Tibial artery (tissue), 4 donors: ENCODE measurements around the gene PLA2R1.

Experiments used
- DNase-seq, 2 donors: peaks; one replicate each; pipeline ENCODE4 v3.0.0-alpha.2; 2019
- H3K27ac ChIP-seq, 2 donors: fragments of 200-600 bp; sonication (generic) in 1 of 2; 1 replicate in 1 of 2; 2 replicates in 1 of 2; pipeline ENCODE4 v1.5.1; 2018 to 2019; ENCODE audit warnings: mild to moderate bottlenecking in 1 of 2
- H3K27me3 ChIP-seq, 2 donors: fragments of 200-600 bp; sonication (generic) in 1 of 2; one replicate each; pipeline versions ENCODE4 v1.5.1 to v1.6.0; 2016 to 2019
- H3K36me3 ChIP-seq, 3 donors: fragments of 200-600 bp; sonication (generic) in 2 of 3; one replicate each; pipeline ENCODE4 v1.5.1; 2016 to 2019; ENCODE audit warnings: mild to moderate bottlenecking in 2 of 3
- H3K4me1 ChIP-seq, 4 donors: fragments of 200-600 bp; sonication (generic) in 2 of 4; 1 replicate in 3 of 4; 2 replicates in 1 of 4; pipeline ENCODE4 v1.5.1; 2016 to 2019
- H3K4me3 ChIP-seq, 2 donors: fragments of 200-600 bp; sonication (generic) in 1 of 2; 1 replicate in 1 of 2; 2 replicates in 1 of 2; pipeline ENCODE4 v1.5.1; 2018 to 2019; ENCODE audit warnings: mild to moderate bottlenecking in 2 of 2
- H3K9me3 ChIP-seq, 3 donors: fragments of 200-600 bp; sonication (generic) in 1 of 3; one replicate each; pipeline ENCODE4 v1.5.1; 2016 to 2019
- intact Hi-C: fragments of 100-400 bp; cut with DNase I; formaldehyde crosslinking; loops from one replicate; pipeline ENCODE4 v1.15.0; 2023; ENCODE audit warnings: low total_unique reads
- TF ChIP-seq, protein P1 (sequence below), 2 experiments: fragments of 200-600 bp in 1 of 2; fragments of 450-650 bp in 1 of 2; IDR thresholded peaks; one replicate each; pipeline ENCODE4 v1.5.1; 2017 to 2019; ENCODE audit warnings: antibody characterized with exemption in 2 of 2, mild to moderate bottlenecking in 1 of 2, moderate library complexity in 1 of 2

The PLA2R1 gene

DNA sequence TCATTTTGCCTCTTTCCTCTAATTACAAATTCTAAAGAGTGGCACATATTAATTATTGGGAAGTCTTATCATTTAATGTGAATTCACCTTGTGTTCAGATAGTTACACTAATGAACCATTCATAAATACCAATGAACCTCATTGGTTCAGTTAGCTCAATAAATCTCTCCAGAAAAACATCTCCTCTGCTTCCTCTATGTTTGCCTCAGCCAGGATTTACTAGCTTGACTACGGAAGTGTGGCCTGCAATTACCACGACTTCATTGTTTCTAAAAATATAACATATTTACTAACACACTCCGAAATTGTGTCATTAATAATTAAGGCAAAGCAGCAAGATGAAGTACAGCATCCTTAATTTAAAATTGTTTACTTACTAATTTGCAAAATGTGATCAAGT lies 103.3 kb downstream of the PLA2R1 start:
- peaks cover 0 to 13% (median 6%) of the 10 kb centered on the region in 4 donors for H3K4me1 ChIP-seq
- TF ChIP-seq, protein P1, sequence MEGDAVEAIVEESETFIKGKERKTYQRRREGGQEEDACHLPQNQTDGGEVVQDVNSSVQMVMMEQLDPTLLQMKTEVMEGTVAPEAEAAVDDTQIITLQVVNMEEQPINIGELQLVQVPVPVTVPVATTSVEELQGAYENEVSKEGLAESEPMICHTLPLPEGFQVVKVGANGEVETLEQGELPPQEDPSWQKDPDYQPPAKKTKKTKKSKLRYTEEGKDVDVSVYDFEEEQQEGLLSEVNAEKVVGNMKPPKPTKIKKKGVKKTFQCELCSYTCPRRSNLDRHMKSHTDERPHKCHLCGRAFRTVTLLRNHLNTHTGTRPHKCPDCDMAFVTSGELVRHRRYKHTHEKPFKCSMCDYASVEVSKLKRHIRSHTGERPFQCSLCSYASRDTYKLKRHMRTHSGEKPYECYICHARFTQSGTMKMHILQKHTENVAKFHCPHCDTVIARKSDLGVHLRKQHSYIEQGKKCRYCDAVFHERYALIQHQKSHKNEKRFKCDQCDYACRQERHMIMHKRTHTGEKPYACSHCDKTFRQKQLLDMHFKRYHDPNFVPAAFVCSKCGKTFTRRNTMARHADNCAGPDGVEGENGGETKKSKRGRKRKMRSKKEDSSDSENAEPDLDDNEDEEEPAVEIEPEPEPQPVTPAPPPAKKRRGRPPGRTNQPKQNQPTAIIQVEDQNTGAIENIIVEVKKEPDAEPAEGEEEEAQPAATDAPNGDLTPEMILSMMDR (IDR thresholded peaks at IDR 0.05): no peak
- H3K27me3 ChIP-seq: no peaks in the 10 kb centered on the region
- H3K4me3 ChIP-seq: no peak overlapping the region
- peaks cover 15 to 45% (median 34%) of the 10 kb centered on the region in 3 donors for H3K36me3 ChIP-seq
- intact Hi-C loops: no loop called here
- no peak overlapping the region for H3K27ac ChIP-seq
- DNase-seq: no peak
- H3K9me3 ChIP-seq: no peaks in the 10 kb centered on the region

DNA sequence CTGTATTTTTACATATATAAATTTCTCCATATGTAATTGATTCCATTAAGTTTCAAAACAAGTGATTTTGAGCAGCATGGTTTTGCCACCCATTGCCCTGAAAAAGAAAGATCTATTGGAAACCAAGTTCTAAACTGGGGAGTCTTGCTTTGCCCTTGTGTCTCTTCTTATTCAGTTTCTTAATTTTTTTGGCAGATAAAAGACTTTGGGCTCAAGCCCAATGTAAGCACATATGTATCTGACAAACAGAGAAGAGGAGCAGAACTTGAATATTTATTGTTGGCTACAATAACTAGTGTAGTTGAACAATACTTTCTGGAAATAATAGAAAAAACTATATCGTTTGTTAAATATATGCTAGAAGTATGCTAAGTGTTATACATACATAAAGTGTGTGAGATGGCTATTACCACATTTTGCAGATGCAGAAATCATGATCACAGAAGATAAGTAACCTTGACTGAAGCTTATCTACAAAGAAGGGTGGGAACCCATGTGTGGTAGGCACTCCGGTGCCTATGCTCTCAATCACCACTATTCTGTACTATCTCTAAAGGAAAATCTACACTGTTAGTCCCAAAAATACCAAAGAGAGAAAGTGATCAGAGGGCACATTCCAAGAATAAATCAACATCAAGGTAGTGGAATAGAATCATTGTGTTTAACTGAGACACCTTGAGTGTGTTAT lies 109.1 kb downstream of the PLA2R1 start:
- intact Hi-C loops: no loop called here
- Histone ChIP-seq H3K27me3 (no peaks in the 10 kb centered on the region), H3K36me3 (peaks cover 27 to 70% (median 42%) of the 10 kb centered on the region in 3 donors), H3K9me3 (no peaks in the 10 kb centered on the region), H3K4me3 (no peak overlapping the region), H3K4me1 (peaks cover 0 to 1% (median 0%) of the 10 kb centered on the region in 4 donors), H3K27ac (no peak overlapping the region)
- TF ChIP-seq, protein P1 (IDR thresholded peaks at IDR 0.05): no peak
- DNase-seq: no peak

DNA sequence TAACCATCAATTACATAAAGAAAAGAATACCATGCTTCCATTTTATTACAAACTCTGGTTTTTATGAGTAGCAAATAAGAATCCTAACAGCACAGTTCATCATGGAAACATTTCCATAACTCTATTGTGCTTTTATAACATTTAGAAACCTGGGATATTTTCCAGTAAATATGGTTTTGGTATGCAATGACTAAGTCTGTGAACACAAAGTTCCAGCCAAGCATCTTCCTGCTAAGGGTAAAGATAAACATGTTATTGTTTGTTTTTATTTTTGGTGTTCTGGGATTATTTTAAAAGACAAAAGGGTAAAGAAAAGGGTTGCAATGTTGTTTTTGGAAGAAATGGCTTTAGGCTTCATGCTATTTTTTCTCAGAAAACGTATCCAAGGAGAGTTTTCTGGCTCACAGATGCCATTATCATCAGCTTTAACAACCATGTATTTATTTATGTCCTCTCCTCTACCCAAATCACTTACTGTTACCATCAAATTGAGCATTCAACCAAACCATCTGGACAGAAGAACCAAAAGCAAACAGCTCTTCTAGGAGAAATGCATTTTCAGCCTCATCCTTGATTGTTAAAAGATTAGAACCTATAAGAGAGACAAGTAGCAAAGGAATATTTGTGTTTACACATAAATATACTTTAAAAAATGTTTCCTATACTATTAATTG lies 116.0 kb downstream of the PLA2R1 start:
- intact Hi-C loops: no loop called here
- Histone ChIP-seq H3K4me1 (peaks cover 0 to 33% (median 8%) of the 10 kb centered on the region in 4 donors), H3K4me3 (no peak overlapping the region), H3K36me3 (peaks cover 4 to 17% (median 8%) of the 10 kb centered on the region in 3 donors), H3K27ac (peak overlapping the region; percentile 30 to 64), H3K9me3 (no peaks in the 10 kb centered on the region), H3K27me3 (no peaks in the 10 kb centered on the region)
- DNase-seq: no peak
- TF ChIP-seq, protein P1 (IDR thresholded peaks at IDR 0.05): no peak

DNA sequence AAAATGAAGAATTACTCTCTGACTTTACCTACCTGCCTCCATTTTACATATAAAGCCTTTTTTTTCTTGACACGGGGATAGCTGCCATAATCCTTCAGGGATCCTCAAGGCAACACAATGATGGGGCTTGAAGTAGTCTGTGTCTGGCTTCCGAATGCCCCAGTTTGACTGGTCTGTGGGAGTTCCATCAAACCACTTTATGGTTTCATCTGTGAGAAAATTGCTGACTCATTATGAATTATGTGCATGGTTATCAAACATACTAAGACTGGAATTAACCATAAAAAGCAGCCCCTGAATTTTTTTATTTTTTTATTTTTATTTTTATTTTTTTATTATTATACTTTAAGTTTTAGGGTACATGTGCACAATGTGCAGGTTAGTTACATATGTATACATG lies 117.5 kb downstream of the PLA2R1 start:
- Histone ChIP-seq H3K4me1 (peaks cover 0 to 33% (median 8%) of the 10 kb centered on the region in 4 donors), H3K36me3 (peaks cover 0 to 11% (median 0%) of the 10 kb centered on the region in 3 donors), H3K9me3 (no peaks in the 10 kb centered on the region), H3K27me3 (no peaks in the 10 kb centered on the region), H3K27ac (peak overlapping the region in 1 of 2 donors; percentile 5), H3K4me3 (no peak overlapping the region)
- TF ChIP-seq, protein P1 (IDR thresholded peaks at IDR 0.05): no peak
- intact Hi-C loops: no loop called here
- DNase-seq: no peak

DNA sequence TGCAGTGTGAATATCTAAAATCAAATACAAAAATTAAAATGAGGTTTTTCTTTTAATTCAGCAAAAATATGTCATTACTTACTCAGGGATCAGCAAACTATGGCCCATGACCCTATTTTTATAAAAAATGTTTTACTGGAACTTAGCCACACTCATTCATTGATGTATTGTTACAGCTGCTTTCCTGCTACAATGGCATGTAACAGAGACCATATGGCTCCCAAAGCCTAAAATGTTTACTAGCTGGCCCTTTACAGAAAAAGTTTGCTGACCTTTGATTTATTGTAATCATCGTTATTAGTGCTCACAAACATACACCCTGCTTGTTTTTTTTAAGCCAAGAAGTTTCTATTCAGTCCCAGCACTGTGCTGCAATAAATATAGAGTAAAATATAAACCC lies 120.3 kb downstream of the PLA2R1 start:
- TF ChIP-seq, protein P1 (IDR thresholded peaks at IDR 0.05): no peak
- Histone ChIP-seq H3K9me3 (no peaks in the 10 kb centered on the region), H3K27me3 (no peaks in the 10 kb centered on the region), H3K36me3 (peaks cover 0 to 8% (median 0%) of the 10 kb centered on the region in 3 donors), H3K4me1 (peaks cover 0 to 27% (median 5%) of the 10 kb centered on the region in 4 donors), H3K27ac (no peak overlapping the region), H3K4me3 (no peak overlapping the region)
- intact Hi-C loops: no loop called here
- no peak for DNase-seq
